Pulmonary artery endothelial cell (primary cell): ENCODE measurements around the gene SRGAP3. TPM values are rescaled to one million over a fixed set of nuclear protein-coding genes. Genes with fewer than 3 reads are reported as not detected.
A peak's percentile ranks its signal among the peaks of the same experiment; 100 is the strongest.

Experiments
- DNase-seq: peaks from one replicate; pipeline ENCODE4 v3.0.0-alpha.2; 2011; ENCODE audit warnings: low read depth, low spot score
- total RNA-seq: library from RNA; depleted of rRNA; stranded (reverse); fragments of >200 nt; gene quantifications from 2 replicates; pipeline ENCODE4 v1.2.3, GENCODE V29; 2014

The SRGAP3 gene
- total RNA-seq, 1 donor from 2014 or later: 0.13 TPM

GRCh38 chr3:8990266-8991215 lies 258.9 kb downstream of the SRGAP3 start:
- no peak for DNase-seq

- no peak for DNase-seq
Measured at GRCh38 chr3:8988791-8989558, 260.5 kb downstream of the SRGAP3 start.

- no peak for DNase-seq
Measured at GRCh38 chr3:8988384-8988655, 261.1 kb downstream of the SRGAP3 start.

GRCh38 chr3:8987645-8988383 lies 261.6 kb downstream of the SRGAP3 start:
- peak; percentile 20 for DNase-seq

- no peak for DNase-seq
Measured at GRCh38 chr3:8987226-8987625, 262.2 kb downstream of the SRGAP3 start.

GRCh38 chr3:8986741-8987140 lies 262.7 kb downstream of the SRGAP3 start:
- no peak for DNase-seq

GRCh38 chr3:8985876-8986275 lies 263.6 kb downstream of the SRGAP3 start:
- DNase-seq: no peak

GRCh38 chr3:8985411-8985831 lies 264.0 kb downstream of the SRGAP3 start:
- DNase-seq: no peak

- no peak for DNase-seq
Measured at GRCh38 chr3:8984526-8984925, 264.9 kb downstream of the SRGAP3 start.

GRCh38 chr3:8984081-8984480 lies 265.4 kb downstream of the SRGAP3 start:
- no peak for DNase-seq

- DNase-seq: no peak
Measured at GRCh38 chr3:8983591-8983990, 265.9 kb downstream of the SRGAP3 start.

- DNase-seq: no peak
Measured at GRCh38 chr3:8983026-8983425, 266.4 kb downstream of the SRGAP3 start.

- no peak for DNase-seq
Measured at GRCh38 chr3:8982509-8982908, 266.9 kb downstream of the SRGAP3 start.

GRCh38 chr3:8981700-8982099 lies 267.7 kb downstream of the SRGAP3 start:
- DNase-seq: no peak

- DNase-seq: no peak
Measured at GRCh38 chr3:8981296-8981695, 268.1 kb downstream of the SRGAP3 start.

- no peak for DNase-seq
Measured at GRCh38 chr3:8980756-8981257, 268.6 kb downstream of the SRGAP3 start.

- no peak for DNase-seq
Measured at GRCh38 chr3:8979262-8979661, 270.2 kb downstream of the SRGAP3 start.

- no peak for DNase-seq
Measured at GRCh38 chr3:8978551-8978950, 270.9 kb downstream of the SRGAP3 start.

- DNase-seq: no peak
Measured at GRCh38 chr3:8976540-8977182, 272.8 kb downstream of the SRGAP3 start.

- DNase-seq: no peak
Measured at GRCh38 chr3:8975081-8976020, 274.1 kb downstream of the SRGAP3 start.
